GM12878 (cell line): ENCODE data around the gene TMEM176B. TPM values are rescaled to one million over a fixed set of nuclear protein-coding genes. Genes with fewer than 3 reads are reported as not detected.

Experiments used
- ATAC-seq: fragments of 200-7000 bp; cut with Tn5 transposase; 3 replicates; pipeline ENCODE4 v1.9.1; 2020; ENCODE audit warnings: mild to moderate bottlenecking, moderate library complexity
- BruUV-seq: library from RNA; stranded (reverse); fragments of 400-500 nt; replicated peaks from 2 replicates; lab custom pipeline; 2021; lab: Mats Ljungman, UMichigan
- CTCF ChIA-PET: fragments of 300-600 bp; sonication (Branson Sonifier 250); formaldehyde crosslinking; extraction: SDS; loops from one replicate; lab custom pipeline; 2021; ENCODE audit warnings: inconsistent platforms; lab: Yijun Ruan, JAX
- POLR2A ChIA-PET: fragments of 350-600 bp; formaldehyde crosslinking; extraction: SDS; loops from one replicate; lab custom pipeline; 2021; ENCODE audit warnings: inconsistent platforms; lab: Charles Lee
- RAD21 ChIA-PET: fragments of 300-600 bp; sonication (Branson Sonifier 250); formaldehyde crosslinking; loops from one replicate; lab custom pipeline; 2023; ENCODE audit warnings: antibody characterized with exemption; ENCODE audit not compliant: unreplicated experiment; lab: Charles Lee
- SMC1A ChIA-PET: fragments of 300-600 bp; sonication (Branson Sonifier 250); formaldehyde crosslinking; loops from one replicate; lab custom pipeline; 2023; ENCODE audit not compliant: unreplicated experiment, uncharacterized antibody; lab: Charles Lee
- DNase-seq: peaks from one replicate; pipeline ENCODE4 v3.0.0-alpha.2; 2011; ENCODE audit warnings: low read depth, low spot score
- FAIRE-seq: peaks from 3 replicates; lab custom pipeline; 2011; peaks lifted over from hg19 to GRCh38; lab: Jason Lieb, UNC
- H2AFZ ChIP-seq: 2 replicates; pipeline ENCODE4 v1.6.0; 2011; ENCODE audit warnings: low read depth, low read length, control low read depth; ENCODE audit not compliant: control insufficient read depth
- H3K27ac ChIP-seq: 2 replicates; pipeline ENCODE4 v1.5.1; 2011; ENCODE audit warnings: control low read depth; ENCODE audit not compliant: control insufficient read depth, insufficient read depth
- H3K27me3 ChIP-seq, 2 experiments: replicated peaks in 1 of 2; 2 replicates each; pipeline versions ENCODE4 v1.6.0 to v1.6.1; 2011; ENCODE audit warnings: low read length in 1 of 2; ENCODE audit not compliant: control insufficient read depth in 2 of 2, insufficient read depth in 2 of 2
- H3K36me3 ChIP-seq, 2 experiments: 2 replicates each; pipeline ENCODE4 v1.5.1; 2011; ENCODE audit warnings: low read length in 1 of 2; ENCODE audit not compliant: control insufficient read depth in 2 of 2, insufficient read depth in 2 of 2
- H3K4me1 ChIP-seq: 2 replicates; pipeline ENCODE4 v1.6.1; 2011; ENCODE audit warnings: mild to moderate bottlenecking, low read length, moderate library complexity, mixed read lengths; ENCODE audit not compliant: control insufficient read depth, insufficient read depth
- H3K4me2 ChIP-seq: 2 replicates; pipeline ENCODE4 v1.6.0; 2011; ENCODE audit warnings: control low read depth; ENCODE audit not compliant: control insufficient read depth, insufficient read depth
- H3K4me3 ChIP-seq: fragments of 200-600 bp; sonication (generic); 2 replicates; pipeline ENCODE4 v1.5.1; 2016
- H3K79me2 ChIP-seq: 2 replicates; pipeline ENCODE4 v1.6.0; 2011; ENCODE audit warnings: low read length; ENCODE audit not compliant: control insufficient read depth, insufficient read depth
- H3K9ac ChIP-seq: 2 replicates; pipeline ENCODE4 v1.8.0; 2011; ENCODE audit warnings: low read length, control low read depth, mixed read lengths; ENCODE audit not compliant: control insufficient read depth, insufficient read depth
- H3K9me3 ChIP-seq: replicated peaks from 3 replicates; pipeline ENCODE4 v1.5.1; 2011; ENCODE audit warnings: mild to moderate bottlenecking, low read length; ENCODE audit not compliant: control insufficient read depth, insufficient read depth
- H4K20me1 ChIP-seq: 2 replicates; pipeline ENCODE4 v1.6.0; 2011; ENCODE audit not compliant: control insufficient read depth, insufficient read depth
- E2F4 ChIP-seq: IDR thresholded peaks from 2 replicates; pipeline ENCODE4 v1.6.1; 2012; ENCODE audit warnings: low read depth, low read length, improper control_type of control experiment
- GATAD2B ChIP-seq: fragments of 450-650 bp; conservative IDR thresholded peaks from 2 replicates; pipeline ENCODE4 v1.6.1; 2017; ENCODE audit warnings: low read depth, mild to moderate bottlenecking, moderate library complexity
- IKZF2 ChIP-seq, 2 experiments: fragments of 450-650 bp; IDR thresholded peaks; 2 replicates each; pipeline ENCODE4 v1.6.1; 2017; ENCODE audit warnings: mild to moderate bottlenecking in 2 of 2, moderate library complexity in 2 of 2
- JUNB ChIP-seq: IDR thresholded peaks from 2 replicates; pipeline ENCODE4 v1.6.1; 2016; ENCODE audit warnings: antibody characterized with exemption, mild to moderate bottlenecking
- NFXL1 ChIP-seq: fragments of 450-650 bp; IDR thresholded peaks from 2 replicates; pipeline ENCODE4 v1.6.1; 2017; ENCODE audit warnings: antibody characterized with exemption, mild to moderate bottlenecking, borderline replicate concordance
- NFYA ChIP-seq: IDR thresholded peaks from 2 replicates; pipeline ENCODE4 v1.6.1; 2011; ENCODE audit warnings: low read depth, mild to moderate bottlenecking, low read length, improper control_type of control experiment, borderline replicate concordance
- RFX5 ChIP-seq: IDR thresholded peaks from 2 replicates; pipeline ENCODE4 v1.6.1; 2011; ENCODE audit warnings: low read depth, low read length, improper control_type of control experiment
- SIX5 ChIP-seq: IDR thresholded peaks from 2 replicates; pipeline ENCODE4 v1.6.1; 2011; ENCODE audit warnings: mild to moderate bottlenecking, low read depth, low read length, moderate library complexity; ENCODE audit not compliant: severe bottlenecking
- ZBTB4 ChIP-seq: fragments of 450-650 bp; formaldehyde crosslinking; IDR thresholded peaks from 2 replicates; pipeline ENCODE4 v1.4.0; 2022; ENCODE audit warnings: mild to moderate bottlenecking, moderate library complexity
- ZNF217 ChIP-seq: fragments of 450-650 bp; IDR thresholded peaks from 2 replicates; pipeline ENCODE4 v1.6.1; 2017; ENCODE audit warnings: antibody characterized with exemption, mild to moderate bottlenecking
- WGBS: methylation state at CpG from one replicate; pipeline ENCODE4 v1.1.6; 2016; ENCODE audit warnings: low lambda C conversion rate; ENCODE audit not compliant: insufficient replicate concordance, insufficient coverage; ENCODE audit errors: missing lambda C conversion rate; 5-methylcytosine and 5-hydroxymethylcytosine counted together
- in situ Hi-C: fragments of 300-500 bp; cut with MboI; formaldehyde crosslinking; loops from 9 replicates; pipeline ENCODE4 v1.14.3; 2018; ENCODE audit warnings: mixed read lengths
- intact Hi-C: fragments of 100-400 bp; cut with micrococcal nuclease; formaldehyde crosslinking; loops from one replicate; pipeline ENCODE4 v1.14.2; 2022; ENCODE audit not compliant: unreplicated experiment
- polyA plus RNA-seq, 11 experiments: library from polyadenylated mRNA; depleted of rRNA in 4 of 11; unstranded in 6 of 11; stranded (reverse) in 5 of 11; fragments of >200 nt; fragmentation: Nextera tagmentation in 4 of 11; fragmentation: Illumina TruSeq in 1 of 11; extraction: Ambion mirVana in 4 of 11; extraction: Trizol in 1 of 11; gene quantifications; 1 replicate in 1 of 11; 2 replicates in 10 of 11; pipeline versions ENCODE4 v1.2.1 to v1.2.3, GENCODE V29; 2011 to 2016; ENCODE audit warnings: inconsistent platforms in 2 of 11, missing spikeins in 2 of 11, low read depth in 1 of 11
- total RNA-seq, 4 experiments: library from RNA; depleted of rRNA in 3 of 4; stranded (reverse); fragments of >200 nt in 3 of 4; fragmentation: Illumina TruSeq in 1 of 4; extraction: Trizol in 1 of 4; gene quantifications; 2 replicates each; pipeline versions ENCODE4 v1.2.1 to v1.2.3, GENCODE V29; 2013 to 2021

TMEM176B gene
- total and polyA plus RNA-seq, 10 of the 15 experiments (the other 5 are each of a cell fraction or from before 2014, with no cell fraction given), result 0.05 to 0.40 (median 0.20) TPM; not detected in 4

GRCh38 chr7:150835702-150836280, 35.6 kb upstream of the TMEM176B start:
- no peaks in the 10 kb centered on the region for H3K79me2 ChIP-seq
- intact Hi-C loops, result no loop called here
- H3K4me1 ChIP-seq, result no peaks in the 10 kb centered on the region
- FAIRE-seq (no peak), ATAC-seq (no peak), DNase-seq (no peak)
- 0% methylated on average over 6 of the region's 6 CpGs for WGBS
- no peak overlapping the region for H3K9ac ChIP-seq
- no peak overlapping the region for H3K4me2 ChIP-seq
- no TSS peak for BruUV-seq
- H3K9me3 ChIP-seq, result no peaks in the 10 kb centered on the region
- in situ Hi-C loops, result no loop called here
- CTCF ChIA-PET, result interaction anchor here (0.6 to 1.6 kb wide), 3 partner anchors 10 to 792 kb away, joined by 3 to 5 read pairs (median 3); no protein-coding TSS in a partner anchor
- no peaks in the 10 kb centered on the region for H4K20me1 ChIP-seq
- SMC1A ChIA-PET, result no interaction called here
- H3K36me3 ChIP-seq, result no peaks in the 10 kb centered on the region
- no peaks in the 10 kb centered on the region; a peak in 1 of 4 replicates for H3K27me3 ChIP-seq
- H2AFZ ChIP-seq, result no peak overlapping the region
- POLR2A ChIA-PET, result no interaction called here
- no peak for TF ChIP-seq ZNF217
- TF ChIP-seq SIX5, result no peak
- RAD21 ChIA-PET, result no interaction called here
- no peak overlapping the region for H3K4me3 ChIP-seq
- H3K27ac ChIP-seq, result no peak overlapping the region

GRCh38 chr7:150835019-150835418, 34.9 kb upstream of the TMEM176B start:
- RAD21 ChIA-PET, result no interaction called here
- Histone ChIP-seq H3K27ac (no peak overlapping the region), H3K27me3 (no peaks in the 10 kb centered on the region; a peak in 1 of 4 replicates), H2AFZ (no peak overlapping the region), H3K79me2 (no peaks in the 10 kb centered on the region), H3K4me2 (no peak overlapping the region), H3K4me3 (no peak overlapping the region), H3K9ac (no peak overlapping the region), H3K4me1 (no peaks in the 10 kb centered on the region), H3K9me3 (no peaks in the 10 kb centered on the region), H3K36me3 (no peaks in the 10 kb centered on the region), H4K20me1 (no peaks in the 10 kb centered on the region)
- WGBS, result 93% methylated on average over 1 of the region's 1 CpG
- intact Hi-C loops (no loop called here), in situ Hi-C loops (no loop called here)
- FAIRE-seq (no peak), DNase-seq (no peak), ATAC-seq (no peak)
- SMC1A ChIA-PET, result no interaction called here
- BruUV-seq, result no TSS peak
- no peak for TF ChIP-seq NFYA
- no peak for TF ChIP-seq RFX5
- no peak for TF ChIP-seq GATAD2B
- no peak for TF ChIP-seq NFXL1
- no peak for TF ChIP-seq JUNB
- no peak for TF ChIP-seq IKZF2 (IDR thresholded peaks at IDR 0.05)
- no peak for TF ChIP-seq E2F4
- TF ChIP-seq ZBTB4 (CRISPR knock-in tag), result no peak
- CTCF ChIA-PET, result interaction anchor here (1.3 to 1.6 kb wide), 2 partner anchors 12 to 42 kb away, joined by 5 read pairs; no protein-coding TSS in a partner anchor
- POLR2A ChIA-PET, result interaction anchor here (1.6 kb wide), 1 partner anchor 17 kb away, joined by 3 read pairs; no protein-coding TSS in a partner anchor
